Breast epithelium (tissue), 4 donors: ENCODE data around the gene CHRNB4. TPM values are rescaled to one million over a fixed set of nuclear protein-coding genes. Genes with fewer than 3 reads are reported as not detected.

ENCODE experiments used
- DNase-seq, 2 donors: peaks; one replicate each; pipeline ENCODE4 v3.0.0-alpha.2; 2019; ENCODE audit warnings: low spot score in 2 of 2
- H3K27ac ChIP-seq, 2 donors: fragments of 200-600 bp; sonication (generic) in 1 of 2; one replicate each; pipeline ENCODE4 v1.5.1; 2016 to 2019; ENCODE audit warnings: mild to moderate bottlenecking in 1 of 2
- H3K27me3 ChIP-seq, 2 donors: fragments of 200-600 bp; sonication (generic) in 1 of 2; one replicate each; pipeline versions ENCODE4 v1.5.1 to v1.6.0; 2017 to 2019; ENCODE audit warnings: control low read depth in 1 of 2, mild to moderate bottlenecking in 1 of 2
- H3K36me3 ChIP-seq: fragments of 200-600 bp; one replicate; pipeline ENCODE4 v1.5.1; 2019
- H3K4me1 ChIP-seq, 2 donors: fragments of 200-600 bp; sonication (generic); one replicate each; pipeline ENCODE4 v1.5.1; 2016 to 2019; ENCODE audit warnings: control low read depth in 1 of 2
- H3K4me3 ChIP-seq, 3 donors: fragments of 200-600 bp; sonication (generic); 1 replicate in 2 of 3; 2 replicates in 1 of 3; pipeline ENCODE4 v1.5.1; 2016 to 2019; ENCODE audit warnings: mild to moderate bottlenecking in 3 of 3, moderate library complexity in 2 of 3
- H3K9me3 ChIP-seq, 2 donors: fragments of 200-600 bp; sonication (generic) in 1 of 2; one replicate each; pipeline ENCODE4 v1.5.1; 2016 to 2019; ENCODE audit warnings: control low read depth in 1 of 2
- POLR2A ChIP-seq: fragments of 450-650 bp; IDR thresholded peaks from one replicate; pipeline ENCODE4 v1.6.1; 2016; ENCODE audit warnings: antibody characterized with exemption, mild to moderate bottlenecking, moderate library complexity
- POLR2AphosphoS5 ChIP-seq, 3 donors: sonication (generic); formaldehyde crosslinking; IDR thresholded peaks; one replicate each; pipeline ENCODE4 v1.6.1; 2017; ENCODE audit warnings: antibody characterized with exemption in 3 of 3
- intact Hi-C: fragments of 100-400 bp; cut with DNase I; formaldehyde crosslinking; loops from one replicate; pipeline ENCODE4 v1.15.1; 2023; ENCODE audit warnings: low total_unique reads
- total RNA-seq, 3 donors: library from RNA; depleted of rRNA; stranded (reverse); fragments of >200 nt; gene quantifications; one replicate each; pipeline ENCODE4 v1.1.0, GENCODE V29; 2016
- TF ChIP-seq, protein P1 (sequence below), 3 donors: fragments of 450-650 bp; IDR thresholded peaks; one replicate each; pipeline ENCODE4 v1.5.1; 2016 to 2017; ENCODE audit warnings: antibody characterized with exemption in 3 of 3, mild to moderate bottlenecking in 3 of 3, moderate library complexity in 3 of 3

Gene CHRNB4
- total RNA-seq, 3 donors from 2014 or later: not detected

- no peaks in the 10 kb centered on the region for H3K27me3 ChIP-seq
- no peak overlapping the region for H3K4me3 ChIP-seq
- H3K4me1 ChIP-seq: no peaks in the 10 kb centered on the region
- no peaks in the 10 kb centered on the region for H3K36me3 ChIP-seq
- no peaks in the 10 kb centered on the region for H3K9me3 ChIP-seq
- no peak overlapping the region for H3K27ac ChIP-seq
- no peak for DNase-seq
- intact Hi-C loops: no loop called here
- TF ChIP-seq, protein P1, sequence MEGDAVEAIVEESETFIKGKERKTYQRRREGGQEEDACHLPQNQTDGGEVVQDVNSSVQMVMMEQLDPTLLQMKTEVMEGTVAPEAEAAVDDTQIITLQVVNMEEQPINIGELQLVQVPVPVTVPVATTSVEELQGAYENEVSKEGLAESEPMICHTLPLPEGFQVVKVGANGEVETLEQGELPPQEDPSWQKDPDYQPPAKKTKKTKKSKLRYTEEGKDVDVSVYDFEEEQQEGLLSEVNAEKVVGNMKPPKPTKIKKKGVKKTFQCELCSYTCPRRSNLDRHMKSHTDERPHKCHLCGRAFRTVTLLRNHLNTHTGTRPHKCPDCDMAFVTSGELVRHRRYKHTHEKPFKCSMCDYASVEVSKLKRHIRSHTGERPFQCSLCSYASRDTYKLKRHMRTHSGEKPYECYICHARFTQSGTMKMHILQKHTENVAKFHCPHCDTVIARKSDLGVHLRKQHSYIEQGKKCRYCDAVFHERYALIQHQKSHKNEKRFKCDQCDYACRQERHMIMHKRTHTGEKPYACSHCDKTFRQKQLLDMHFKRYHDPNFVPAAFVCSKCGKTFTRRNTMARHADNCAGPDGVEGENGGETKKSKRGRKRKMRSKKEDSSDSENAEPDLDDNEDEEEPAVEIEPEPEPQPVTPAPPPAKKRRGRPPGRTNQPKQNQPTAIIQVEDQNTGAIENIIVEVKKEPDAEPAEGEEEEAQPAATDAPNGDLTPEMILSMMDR (IDR thresholded peaks at IDR 0.05): no peak
- TF ChIP-seq POLR2AphosphoS5 (IDR thresholded peaks at IDR 0.05) (no peak), POLR2A (no peak)
Observed at GRCh38 chr15:78679089-78679511, 38.1 kb upstream of the CHRNB4 start.

- H3K36me3 ChIP-seq: no peaks in the 10 kb centered on the region
- no peaks in the 10 kb centered on the region for H3K4me1 ChIP-seq
- H3K4me3 ChIP-seq: no peak overlapping the region
- no peaks in the 10 kb centered on the region for H3K27me3 ChIP-seq
- intact Hi-C loops: no loop called here
- TF ChIP-seq, protein P1 (IDR thresholded peaks at IDR 0.05): no peak
- TF ChIP-seq POLR2AphosphoS5 (IDR thresholded peaks at IDR 0.05) (no peak), POLR2A (no peak)
- no peaks in the 10 kb centered on the region for H3K9me3 ChIP-seq
- no peak for DNase-seq
- H3K27ac ChIP-seq: no peak overlapping the region
Observed at GRCh38 chr15:78676424-78677110, 35.6 kb upstream of the CHRNB4 start.

DNA sequence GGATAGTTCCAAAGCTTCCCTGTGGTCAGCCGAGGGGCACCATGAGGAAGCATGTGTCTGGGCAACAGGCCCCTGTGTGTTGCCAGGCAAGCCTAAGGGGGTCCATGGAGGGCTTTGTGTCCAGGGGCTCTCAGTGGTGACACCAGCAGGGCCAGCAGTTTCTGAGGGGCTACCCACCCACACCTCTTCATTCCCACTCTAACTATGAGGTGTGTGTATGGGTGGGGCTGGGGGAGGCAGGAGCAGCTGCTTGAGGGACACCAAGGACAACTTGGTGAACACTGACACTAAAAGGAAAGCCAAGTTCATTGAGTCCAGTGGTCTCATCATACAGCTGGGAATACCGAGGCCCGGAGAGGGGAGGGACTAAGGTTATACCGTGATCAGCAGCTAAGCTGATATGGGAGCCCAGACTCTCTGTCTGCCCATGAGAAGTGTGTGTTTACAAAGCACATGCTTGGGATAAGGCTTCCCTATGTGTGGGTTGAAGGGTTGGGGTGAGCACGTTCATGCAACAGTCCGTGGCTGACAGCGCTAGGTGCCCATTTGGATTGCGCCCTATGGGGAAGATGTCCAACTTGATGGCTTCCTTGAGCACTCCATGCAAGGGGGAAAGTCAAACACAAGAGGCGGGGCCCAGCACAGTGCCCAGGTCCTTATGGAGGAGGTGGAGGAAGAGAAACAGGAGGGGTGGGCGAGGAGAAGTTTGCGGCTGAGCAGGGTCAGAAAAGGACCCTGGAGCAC, 34.8 kb upstream of the CHRNB4 start:
- Histone ChIP-seq H3K4me3 (no peak overlapping the region), H3K4me1 (no peaks in the 10 kb centered on the region), H3K36me3 (no peaks in the 10 kb centered on the region), H3K27ac (no peak overlapping the region), H3K9me3 (no peaks in the 10 kb centered on the region), H3K27me3 (no peaks in the 10 kb centered on the region)
- TF ChIP-seq, protein P1 (IDR thresholded peaks at IDR 0.05): no peak
- TF ChIP-seq POLR2A (no peak), POLR2AphosphoS5 (IDR thresholded peaks at IDR 0.05) (no peak)
- no peak for DNase-seq
- intact Hi-C loops: no loop called here

DNA sequence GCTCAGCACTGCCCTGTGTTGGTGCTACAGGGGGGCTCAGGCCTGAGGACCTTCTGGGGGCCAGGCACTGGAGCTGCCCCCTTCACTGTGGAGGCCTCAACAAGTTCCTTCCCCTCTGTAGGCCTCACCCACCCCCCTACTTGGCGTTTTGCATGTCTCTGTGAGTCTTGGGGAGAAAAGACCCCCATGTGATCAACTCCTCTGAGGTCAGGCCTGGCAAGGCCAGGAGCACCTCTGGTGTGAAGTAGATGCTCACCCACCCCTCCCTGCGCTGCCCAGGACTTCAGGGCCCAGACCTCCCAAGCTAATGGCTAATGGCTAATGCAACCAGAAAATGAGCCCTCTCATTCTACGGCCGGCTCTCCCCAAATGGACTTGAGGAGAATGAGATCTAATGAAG, 34.2 kb upstream of the CHRNB4 start:
- no peaks in the 10 kb centered on the region for H3K36me3 ChIP-seq
- H3K27me3 ChIP-seq: no peaks in the 10 kb centered on the region
- H3K27ac ChIP-seq: no peak overlapping the region
- intact Hi-C loops: no loop called here
- TF ChIP-seq, protein P1 (IDR thresholded peaks at IDR 0.05): no peak
- no peak for TF ChIP-seq POLR2AphosphoS5 (IDR thresholded peaks at IDR 0.05)
- TF ChIP-seq POLR2A: no peak
- no peak overlapping the region for H3K4me3 ChIP-seq
- H3K4me1 ChIP-seq: no peaks in the 10 kb centered on the region
- no peak for DNase-seq
- no peaks in the 10 kb centered on the region for H3K9me3 ChIP-seq

GRCh38 chr15:78673917-78674444, 33.0 kb upstream of the CHRNB4 start:
- DNase-seq: no peak
- intact Hi-C loops: no loop called here
- TF ChIP-seq POLR2A (no peak), POLR2AphosphoS5 (IDR thresholded peaks at IDR 0.05) (no peak)
- TF ChIP-seq, protein P1 (IDR thresholded peaks at IDR 0.05): no peak
- Histone ChIP-seq H3K4me3 (no peak overlapping the region), H3K27me3 (no peaks in the 10 kb centered on the region), H3K27ac (no peak overlapping the region), H3K36me3 (no peaks in the 10 kb centered on the region), H3K4me1 (no peaks in the 10 kb centered on the region), H3K9me3 (no peaks in the 10 kb centered on the region)
